ENCODE results near the gene PPP1R16B. TPM values are rescaled to one million over a fixed set of nuclear protein-coding genes. Genes with fewer than 3 reads are reported as not detected.

The PPP1R16B gene
- total RNA-seq, 4 donors from 2014 or later: 0.87 to 5.6 (median 3.6) TPM

- TF ChIP-seq CTCF (IDR thresholded peaks at IDR 0.05) (no peak), POLR2A (IDR thresholded peaks at IDR 0.05) (no peak), POLR2AphosphoS5 (IDR thresholded peaks at IDR 0.05) (no peak), EP300 (IDR thresholded peaks at IDR 0.05) (no peak)
- H3K36me3 ChIP-seq: no peaks in the 10 kb centered on the region
- WGBS: 43% methylated on average over 3 of the region's 4 CpGs
- no peak overlapping the region for H3K4me3 ChIP-seq
- peak in 1 of 2 donors; percentile 24 for DNase-seq (ENCODE audit: low spot score in 2 of 2)
- peaks cover 54% of the 10 kb centered on the region for H3K27me3 ChIP-seq
- H3K9me3 ChIP-seq: no peaks in the 10 kb centered on the region
- H3K4me1 ChIP-seq: no peaks in the 10 kb centered on the region
- no peak overlapping the region for H3K27ac ChIP-seq
Observed at GRCh38 chr20:38874460-38875174, 69.1 kb downstream of the PPP1R16B start.

- Histone ChIP-seq H3K27me3 (peaks cover 55% of the 10 kb centered on the region), H3K27ac (no peak overlapping the region), H3K4me1 (no peaks in the 10 kb centered on the region), H3K36me3 (no peaks in the 10 kb centered on the region), H3K4me3 (no peak overlapping the region), H3K9me3 (no peaks in the 10 kb centered on the region)
- no peak for TF ChIP-seq POLR2AphosphoS5 (IDR thresholded peaks at IDR 0.05)
- no peak for TF ChIP-seq EP300 (IDR thresholded peaks at IDR 0.05)
- TF ChIP-seq CTCF (IDR thresholded peaks at IDR 0.05): no peak
- no peak for TF ChIP-seq POLR2A (IDR thresholded peaks at IDR 0.05)
- WGBS: 32% methylated on average over 11 of the region's 11 CpGs
- no peak for DNase-seq (ENCODE audit: low spot score in 2 of 2)
Observed at GRCh38 chr20:38875175-38875993, 69.9 kb downstream of the PPP1R16B start.

- no peak for DNase-seq (ENCODE audit: low spot score in 2 of 2)
- Histone ChIP-seq H3K9me3 (no peaks in the 10 kb centered on the region), H3K4me1 (no peaks in the 10 kb centered on the region), H3K27me3 (peaks cover 60% of the 10 kb centered on the region), H3K4me3 (no peak overlapping the region), H3K36me3 (no peaks in the 10 kb centered on the region), H3K27ac (no peak overlapping the region)
- 87% methylated on average over 6 of the region's 6 CpGs for WGBS
- no peak for TF ChIP-seq POLR2AphosphoS5 (IDR thresholded peaks at IDR 0.05)
- no peak for TF ChIP-seq EP300 (IDR thresholded peaks at IDR 0.05)
- TF ChIP-seq POLR2A (IDR thresholded peaks at IDR 0.05): no peak
- no peak for TF ChIP-seq CTCF (IDR thresholded peaks at IDR 0.05)
Observed at GRCh38 chr20:38877483-38877882, 72.0 kb downstream of the PPP1R16B start.

- Histone ChIP-seq H3K4me3 (no peak overlapping the region), H3K27me3 (peaks cover 64% of the 10 kb centered on the region), H3K27ac (no peak overlapping the region), H3K4me1 (no peaks in the 10 kb centered on the region), H3K9me3 (no peaks in the 10 kb centered on the region), H3K36me3 (no peaks in the 10 kb centered on the region)
- TF ChIP-seq EP300 (IDR thresholded peaks at IDR 0.05) (no peak), POLR2A (IDR thresholded peaks at IDR 0.05) (no peak)
- 32% methylated on average over 9 of the region's 9 CpGs for WGBS
- DNase-seq (ENCODE audit: low spot score in 2 of 2): no peak
Observed at GRCh38 chr20:38878866-38879265, 73.4 kb downstream of the PPP1R16B start.

- TF ChIP-seq CTCF (IDR thresholded peaks at IDR 0.05) (no peak), POLR2AphosphoS5 (IDR thresholded peaks at IDR 0.05) (no peak), POLR2A (IDR thresholded peaks at IDR 0.05) (no peak), EP300 (IDR thresholded peaks at IDR 0.05) (no peak)
- WGBS: 59% methylated on average over 12 of the region's 14 CpGs
- H3K9me3 ChIP-seq: no peaks in the 10 kb centered on the region
- H3K27ac ChIP-seq: no peak overlapping the region
- no peaks in the 10 kb centered on the region for H3K36me3 ChIP-seq
- peaks cover 55% of the 10 kb centered on the region for H3K27me3 ChIP-seq
- no peaks in the 10 kb centered on the region for H3K4me1 ChIP-seq
- no peak for DNase-seq (ENCODE audit: low spot score in 2 of 2)
- no peak overlapping the region for H3K4me3 ChIP-seq
Observed at GRCh38 chr20:38880952-38881735, 75.6 kb downstream of the PPP1R16B start.

Data from suprapubic skin (tissue), 4 donors.